ENCODE results near the gene NSD2. TPM values are rescaled to one million over a fixed set of nuclear protein-coding genes. Genes with fewer than 3 reads are reported as not detected.

NSD2 gene
- total RNA-seq, 1 donor from 2014 or later, result 212 TPM

GRCh38 chr4:1866189-1866661 is 5.0 kb upstream of the NSD2 start:
- Mint-ChIP-seq H3K36me3 (ENCODE audit: insufficient read depth) (no peaks in the 10 kb centered on the region), H3K27ac (no peak overlapping the region), H3K4me3 (ENCODE audit: low read depth) (no peak overlapping the region), H3K9me3 (ENCODE audit: low read depth) (no peaks in the 10 kb centered on the region), H3K4me1 (ENCODE audit: low read depth) (peaks cover 26% of the 10 kb centered on the region), H3K27me3 (no peaks in the 10 kb centered on the region)
- TF ChIP-seq, protein P1, sequence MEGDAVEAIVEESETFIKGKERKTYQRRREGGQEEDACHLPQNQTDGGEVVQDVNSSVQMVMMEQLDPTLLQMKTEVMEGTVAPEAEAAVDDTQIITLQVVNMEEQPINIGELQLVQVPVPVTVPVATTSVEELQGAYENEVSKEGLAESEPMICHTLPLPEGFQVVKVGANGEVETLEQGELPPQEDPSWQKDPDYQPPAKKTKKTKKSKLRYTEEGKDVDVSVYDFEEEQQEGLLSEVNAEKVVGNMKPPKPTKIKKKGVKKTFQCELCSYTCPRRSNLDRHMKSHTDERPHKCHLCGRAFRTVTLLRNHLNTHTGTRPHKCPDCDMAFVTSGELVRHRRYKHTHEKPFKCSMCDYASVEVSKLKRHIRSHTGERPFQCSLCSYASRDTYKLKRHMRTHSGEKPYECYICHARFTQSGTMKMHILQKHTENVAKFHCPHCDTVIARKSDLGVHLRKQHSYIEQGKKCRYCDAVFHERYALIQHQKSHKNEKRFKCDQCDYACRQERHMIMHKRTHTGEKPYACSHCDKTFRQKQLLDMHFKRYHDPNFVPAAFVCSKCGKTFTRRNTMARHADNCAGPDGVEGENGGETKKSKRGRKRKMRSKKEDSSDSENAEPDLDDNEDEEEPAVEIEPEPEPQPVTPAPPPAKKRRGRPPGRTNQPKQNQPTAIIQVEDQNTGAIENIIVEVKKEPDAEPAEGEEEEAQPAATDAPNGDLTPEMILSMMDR (IDR thresholded peaks at IDR 0.05; ENCODE audit: unreplicated experiment), result no peak
- DNase-seq (ENCODE audit: low spot score, unreplicated experiment), result no peak

GRCh38 chr4:1868293-1868692 is 2.9 kb upstream of the NSD2 start:
- TF ChIP-seq, protein P1 (IDR thresholded peaks at IDR 0.05; ENCODE audit: unreplicated experiment), result no peak
- no peak for DNase-seq (ENCODE audit: low spot score, unreplicated experiment)
- Mint-ChIP-seq H3K36me3 (ENCODE audit: insufficient read depth) (no peaks in the 10 kb centered on the region), H3K27me3 (no peaks in the 10 kb centered on the region), H3K4me1 (ENCODE audit: low read depth) (peaks cover 25% of the 10 kb centered on the region), H3K27ac (peak overlapping the region; percentile 64), H3K4me3 (ENCODE audit: low read depth) (no peak overlapping the region), H3K9me3 (ENCODE audit: low read depth) (no peaks in the 10 kb centered on the region)

DNA sequence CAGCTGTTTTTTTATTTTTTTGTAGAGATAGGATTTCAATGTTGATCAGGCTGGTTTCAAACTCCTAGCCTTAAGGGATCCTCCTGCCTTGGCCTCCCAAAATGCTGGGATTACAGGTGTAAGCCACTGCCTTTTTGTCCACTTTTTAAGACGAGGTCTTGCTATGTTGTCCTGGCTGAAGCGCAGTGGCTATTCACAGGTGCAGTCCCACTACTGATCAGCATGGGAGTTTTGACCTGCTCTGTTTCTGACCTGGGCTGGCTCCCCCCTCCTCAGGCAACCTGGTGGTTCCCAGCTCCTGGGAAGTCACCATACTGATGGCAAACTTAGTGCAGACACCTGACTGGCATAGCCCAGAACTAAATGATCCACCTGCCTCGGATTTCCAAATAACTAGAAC is 2.3 kb upstream of the NSD2 start:
- H3K4me3 Mint-ChIP-seq (ENCODE audit: low read depth), result peak overlapping the region; percentile 24
- no peaks in the 10 kb centered on the region for H3K9me3 Mint-ChIP-seq (ENCODE audit: low read depth)
- no peak overlapping the region for H3K27ac Mint-ChIP-seq
- H3K4me1 Mint-ChIP-seq (ENCODE audit: low read depth), result peaks cover 27% of the 10 kb centered on the region
- TF ChIP-seq, protein P1 (IDR thresholded peaks at IDR 0.05; ENCODE audit: unreplicated experiment), result no peak
- no peaks in the 10 kb centered on the region for H3K27me3 Mint-ChIP-seq
- no peaks in the 10 kb centered on the region for H3K36me3 Mint-ChIP-seq (ENCODE audit: insufficient read depth)
- no peak for DNase-seq (ENCODE audit: low spot score, unreplicated experiment)

GRCh38 chr4:1869530-1870327 is 1.5 kb upstream of the NSD2 start:
- Mint-ChIP-seq H3K27ac (peak overlapping the region; percentile 96), H3K4me1 (ENCODE audit: low read depth) (peaks cover 29% of the 10 kb centered on the region), H3K27me3 (no peaks in the 10 kb centered on the region), H3K4me3 (ENCODE audit: low read depth) (peak overlapping the region; percentile 76), H3K9me3 (ENCODE audit: low read depth) (no peaks in the 10 kb centered on the region), H3K36me3 (ENCODE audit: insufficient read depth) (no peaks in the 10 kb centered on the region)
- TF ChIP-seq, protein P1 (IDR thresholded peaks at IDR 0.05; ENCODE audit: unreplicated experiment), result no peak
- DNase-seq (ENCODE audit: low spot score, unreplicated experiment), result no peak

- H3K27me3 Mint-ChIP-seq, result no peaks in the 10 kb centered on the region
- peak overlapping the region; percentile 76 for H3K4me3 Mint-ChIP-seq (ENCODE audit: low read depth)
- peak overlapping the region; percentile 96 for H3K27ac Mint-ChIP-seq
- TF ChIP-seq, protein P1 (IDR thresholded peaks at IDR 0.05; ENCODE audit: unreplicated experiment), result no peak
- peak; percentile 72 for DNase-seq (ENCODE audit: low spot score, unreplicated experiment)
- peaks cover 30% of the 10 kb centered on the region for H3K4me1 Mint-ChIP-seq (ENCODE audit: low read depth)
- H3K9me3 Mint-ChIP-seq (ENCODE audit: low read depth), result no peaks in the 10 kb centered on the region
- H3K36me3 Mint-ChIP-seq (ENCODE audit: insufficient read depth), result no peaks in the 10 kb centered on the region
These were observed 940 bp upstream of the NSD2 start for GRCh38 chr4:1870328-1870577.

Measured in progenitor cell of endocrine pancreas (in vitro differentiated cells).